ENCODE measurements around the gene ZNF552.
"Not testable (repeated sequence)": the region's sequence is repeated elsewhere in the genome, so short reads cannot be mapped to it uniquely, and the experiment has no call there.

- not testable (repeated sequence) for TF ChIP-seq CTCF (IDR thresholded peaks at IDR 0.05 in 4 of 5, conservative IDR thresholded peaks at IDR 0.05 in 1 of 5); POLR2A (IDR thresholded peaks at IDR 0.05)
Measured at GRCh38 chr19:57796580-57796979, 18.1 kb downstream of the ZNF552 start.

Measured in gastrocnemius medialis (tissue), 4 donors.